GM19351 (cell line): ENCODE measurements around the gene KCNN1.
"Not testable (repeated sequence)": the region's sequence is repeated elsewhere in the genome, so short reads cannot be mapped to it uniquely, and the experiment has no call there.

ENCODE experiments used
- ATAC-seq: cut with Tn5 transposase; IDR thresholded peaks from one replicate; pipeline ENCODE4 v1.9.1; 2021; ENCODE audit warnings: mild to moderate bottlenecking, moderate library complexity; ENCODE audit not compliant: unreplicated experiment

KCNN1 gene

DNA sequence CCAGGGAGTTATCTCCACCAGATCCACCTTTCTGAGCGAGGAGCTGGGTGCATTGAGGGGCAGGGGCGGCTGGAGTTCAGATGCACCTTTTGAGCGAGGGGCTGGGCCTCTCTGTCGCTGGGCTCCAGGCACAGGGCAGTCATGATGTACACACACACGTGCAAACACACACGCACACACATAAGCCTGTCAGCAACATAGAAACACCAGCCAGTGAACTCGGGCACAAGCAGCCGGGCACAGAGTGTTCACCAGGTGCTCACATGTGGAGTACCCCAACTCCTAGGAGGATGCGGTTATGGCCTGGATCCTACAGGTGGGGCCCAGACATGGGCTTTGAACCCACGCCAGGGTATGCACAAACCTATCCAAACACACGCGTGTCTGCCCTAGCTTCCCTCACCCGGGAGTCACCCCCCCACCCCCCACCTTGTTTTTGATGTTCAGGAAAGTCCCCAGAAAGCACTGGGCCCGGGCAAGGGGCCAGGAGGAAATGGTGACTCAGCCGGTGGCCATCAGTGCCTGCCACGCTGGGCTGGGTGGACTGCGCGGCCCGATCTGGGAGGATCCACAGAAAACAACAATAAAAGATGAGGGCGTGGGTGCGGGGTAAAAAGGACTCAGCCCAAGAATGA is 54.3 kb downstream of the KCNN1 start:
- ATAC-seq, result no peak

DNA sequence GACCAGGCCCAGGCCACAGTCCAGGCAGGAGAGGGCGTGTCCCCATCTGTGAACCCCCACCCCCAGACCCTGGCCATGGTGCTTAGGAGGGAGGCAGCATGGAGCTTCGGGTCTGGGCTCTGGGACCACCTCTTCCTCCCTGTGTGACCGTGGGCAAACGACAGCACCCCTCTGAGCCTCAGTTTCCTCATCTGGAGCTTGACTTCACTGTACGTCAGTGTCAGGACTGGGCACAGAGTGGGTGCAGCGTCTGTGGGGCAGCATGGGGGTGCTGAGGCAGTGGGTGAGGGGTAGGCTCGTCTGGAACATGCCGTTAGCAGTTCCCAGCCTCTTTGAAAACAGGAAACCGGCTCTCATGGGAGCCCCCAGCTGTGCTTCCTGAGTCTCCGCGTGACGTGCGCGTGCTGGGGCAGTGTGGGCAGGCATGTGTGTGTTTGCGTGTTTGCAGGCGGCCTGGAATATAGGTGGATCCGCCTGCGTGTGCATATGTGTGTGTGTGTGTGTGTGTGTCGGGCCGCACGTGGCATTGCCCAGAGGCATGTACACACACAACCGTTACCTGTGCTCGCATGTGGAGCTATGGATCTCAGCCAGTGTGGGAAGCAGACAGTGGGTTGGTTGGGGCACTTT is 56.8 kb downstream of the KCNN1 start:
- no peak for ATAC-seq

DNA sequence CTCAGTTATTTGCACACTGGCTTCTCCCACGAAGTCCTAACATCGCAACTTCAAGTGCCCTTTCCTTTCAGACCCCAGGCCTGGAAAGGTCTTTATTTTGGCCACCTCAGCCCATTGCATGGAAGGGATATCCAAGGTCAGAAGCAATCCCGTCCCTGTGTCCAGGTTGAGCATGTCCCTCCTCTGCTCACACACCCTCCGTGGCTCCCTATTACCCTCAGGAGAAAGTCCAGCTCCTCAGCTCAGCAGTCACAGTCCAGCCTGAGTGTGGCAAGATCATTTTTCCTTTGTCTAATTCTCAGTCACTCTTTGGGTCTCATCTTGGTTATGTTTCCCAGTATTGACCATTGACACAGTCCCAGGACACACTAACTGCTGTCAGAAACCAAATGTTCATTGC is 60.2 kb downstream of the KCNN1 start:
- no peak for ATAC-seq

DNA sequence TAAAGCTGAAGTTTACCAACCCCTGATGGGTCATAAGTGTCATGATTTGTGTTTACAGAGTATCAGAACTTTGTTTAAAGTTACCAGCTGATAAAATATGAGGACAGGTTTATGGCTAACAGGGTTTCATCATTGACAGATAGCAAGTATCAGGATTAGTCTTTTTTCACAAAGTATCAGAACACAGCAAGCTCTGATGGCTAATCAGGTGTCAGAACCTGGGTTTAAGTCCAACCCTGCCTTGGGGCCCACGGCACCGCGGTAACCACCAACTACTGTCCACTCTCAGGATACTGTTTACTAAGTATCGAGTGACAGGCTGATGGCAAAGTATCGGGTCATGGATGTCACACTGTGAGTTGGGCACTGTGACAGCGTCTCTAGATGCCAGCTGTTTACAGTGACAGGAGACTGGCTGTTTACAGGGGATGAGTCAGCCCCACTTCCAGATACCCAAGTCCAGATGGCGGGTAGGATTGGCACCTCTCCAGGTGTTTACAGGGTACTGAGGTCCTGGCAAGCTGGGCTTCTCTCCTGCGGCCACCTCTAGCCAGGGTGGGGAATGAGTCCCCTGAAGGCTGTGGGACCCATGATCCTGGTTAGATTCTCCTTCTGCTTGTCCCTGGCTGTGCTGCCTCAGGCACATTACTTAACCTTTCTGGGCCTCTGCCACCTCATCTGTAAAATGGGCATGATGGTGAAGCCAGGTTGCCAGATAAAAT is 62.9 kb downstream of the KCNN1 start:
- no peak for ATAC-seq

DNA sequence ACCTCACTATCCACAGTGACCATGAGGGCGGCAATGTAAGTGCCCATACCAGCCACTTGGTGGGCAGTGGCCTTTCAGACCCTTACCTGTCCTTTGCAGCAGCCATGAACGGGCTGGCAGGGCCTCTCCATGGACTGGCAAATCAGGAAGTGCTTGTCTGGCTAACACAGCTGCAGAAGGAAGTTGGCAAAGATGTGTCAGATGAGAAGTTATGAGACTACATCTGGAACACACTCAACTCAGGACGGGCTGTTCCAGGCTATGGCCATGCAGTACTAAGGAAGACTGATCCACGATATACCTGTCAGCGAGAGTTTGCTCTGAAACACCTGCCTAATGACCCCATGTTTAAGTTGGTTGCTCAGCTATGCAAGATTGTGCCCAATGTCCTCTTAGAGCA is 64.5 kb downstream of the KCNN1 start:
- ATAC-seq, result not testable (repeated sequence)

DNA sequence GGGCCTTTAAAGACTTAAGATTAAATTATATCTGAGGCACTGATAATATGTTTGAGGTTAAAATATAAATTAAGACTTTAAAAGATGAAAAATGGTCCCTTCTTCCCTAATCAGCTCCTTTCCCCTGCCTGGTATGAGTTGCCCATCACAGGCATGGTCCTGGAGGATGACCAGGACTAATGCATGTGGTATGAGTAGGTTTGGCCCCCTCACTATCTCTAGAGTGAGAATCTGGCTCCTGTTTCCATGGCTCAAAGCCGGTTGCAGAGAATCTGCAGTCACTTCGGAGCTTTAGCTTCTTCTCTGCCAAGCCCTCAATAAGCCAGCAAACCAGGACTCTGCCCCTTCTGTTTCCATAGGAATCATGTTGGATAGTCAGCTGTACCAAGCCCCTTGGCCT is 65.2 kb downstream of the KCNN1 start:
- ATAC-seq, result not testable (repeated sequence)

DNA sequence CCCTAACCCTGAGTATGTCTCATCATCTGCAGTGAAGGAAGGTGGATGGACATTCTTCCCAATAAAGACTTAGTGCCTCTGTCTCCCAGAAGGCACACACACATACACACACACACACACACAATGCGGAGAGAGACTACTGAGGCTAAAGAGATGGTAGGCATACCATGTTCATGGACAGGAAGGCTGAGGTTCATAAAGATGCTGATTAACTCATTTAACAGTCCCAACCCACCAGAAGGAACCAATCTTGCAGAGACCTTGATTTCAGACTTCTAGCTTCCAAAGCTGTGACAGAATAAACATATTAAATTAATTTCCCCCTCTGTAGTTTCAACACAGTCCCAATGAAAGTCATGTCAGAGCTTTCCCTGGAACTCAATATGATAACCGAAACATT is 74.1 kb downstream of the KCNN1 start:
- no peak for ATAC-seq

DNA sequence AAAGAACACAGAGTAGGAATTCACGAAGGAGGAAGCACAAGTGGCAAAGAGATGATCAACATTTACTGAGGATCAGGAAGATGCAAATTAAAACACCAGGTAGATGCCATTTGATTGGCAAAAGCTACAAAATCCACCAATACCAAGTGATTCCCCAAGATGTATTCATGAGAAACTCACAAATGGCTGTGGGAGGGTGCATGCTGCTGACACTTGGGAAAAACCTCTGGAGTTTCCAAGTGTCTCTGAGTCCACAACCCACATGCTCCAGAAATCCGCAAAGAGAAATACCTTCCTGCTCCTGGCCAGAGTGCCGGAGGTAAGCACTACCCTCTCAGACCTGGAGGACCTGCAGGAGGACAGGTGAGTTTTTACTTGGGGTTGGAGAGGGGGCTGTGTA is 76.8 kb downstream of the KCNN1 start:
- no peak for ATAC-seq

DNA sequence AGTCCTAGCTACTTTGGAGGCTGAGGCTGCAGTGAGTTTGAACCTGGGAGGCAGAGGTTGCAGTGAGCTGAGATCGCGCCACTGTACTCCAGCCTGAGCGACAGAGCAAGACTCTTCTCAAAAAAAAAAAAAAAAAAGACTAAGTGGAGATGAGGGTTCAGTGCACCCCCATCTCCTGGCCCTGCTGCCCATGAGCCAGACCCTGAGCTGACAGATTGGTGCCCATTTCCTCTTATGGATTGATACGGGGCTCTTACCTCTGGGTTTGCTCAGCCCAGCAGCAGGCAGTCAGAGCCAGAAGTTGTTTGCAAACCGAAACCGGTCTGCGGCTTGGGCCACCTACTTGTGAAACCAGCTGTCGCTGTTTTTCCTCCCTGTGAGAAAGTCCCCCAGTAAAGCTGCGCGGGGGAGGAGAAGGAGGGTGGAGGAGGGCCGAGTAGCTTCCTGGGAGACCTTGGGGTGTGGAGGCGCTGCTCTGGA is 78.0 kb downstream of the KCNN1 start:
- ATAC-seq, result peak; percentile 90

DNA sequence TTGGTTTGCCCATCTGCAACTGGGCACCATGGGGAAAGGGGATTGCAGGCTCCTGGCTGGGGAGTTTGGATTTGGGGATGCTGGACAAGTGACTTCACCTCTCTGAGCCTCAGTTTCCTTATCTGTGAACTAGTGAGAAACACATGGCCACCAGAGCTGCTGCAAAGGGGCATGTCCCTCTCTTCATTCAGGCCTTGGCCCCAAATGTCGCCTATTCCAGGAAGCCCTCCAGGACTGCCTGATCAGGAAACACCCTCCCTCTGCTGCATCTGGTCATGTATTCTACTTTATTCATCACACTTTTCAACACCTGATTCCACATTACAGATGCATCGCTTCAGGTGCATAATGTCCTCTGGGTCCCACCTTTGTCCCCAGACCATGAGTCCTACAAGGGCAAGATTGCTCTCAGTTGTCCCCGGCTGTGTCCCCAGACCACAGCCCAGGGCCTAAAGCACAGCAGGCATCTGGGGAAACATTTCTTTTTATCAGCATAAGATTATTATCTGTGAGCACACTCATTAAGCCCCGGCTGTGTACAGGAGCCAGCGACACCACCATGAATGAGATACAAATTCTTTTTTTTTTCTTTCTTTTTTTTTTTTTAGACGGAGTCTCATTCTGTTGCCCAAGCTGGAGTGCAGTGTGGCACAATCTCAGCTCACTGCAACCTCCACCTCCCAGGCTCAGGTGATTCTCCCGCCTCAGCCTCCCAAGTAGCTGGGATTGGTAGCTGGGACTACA is 78.6 kb downstream of the KCNN1 start:
- ATAC-seq, result no peak

DNA sequence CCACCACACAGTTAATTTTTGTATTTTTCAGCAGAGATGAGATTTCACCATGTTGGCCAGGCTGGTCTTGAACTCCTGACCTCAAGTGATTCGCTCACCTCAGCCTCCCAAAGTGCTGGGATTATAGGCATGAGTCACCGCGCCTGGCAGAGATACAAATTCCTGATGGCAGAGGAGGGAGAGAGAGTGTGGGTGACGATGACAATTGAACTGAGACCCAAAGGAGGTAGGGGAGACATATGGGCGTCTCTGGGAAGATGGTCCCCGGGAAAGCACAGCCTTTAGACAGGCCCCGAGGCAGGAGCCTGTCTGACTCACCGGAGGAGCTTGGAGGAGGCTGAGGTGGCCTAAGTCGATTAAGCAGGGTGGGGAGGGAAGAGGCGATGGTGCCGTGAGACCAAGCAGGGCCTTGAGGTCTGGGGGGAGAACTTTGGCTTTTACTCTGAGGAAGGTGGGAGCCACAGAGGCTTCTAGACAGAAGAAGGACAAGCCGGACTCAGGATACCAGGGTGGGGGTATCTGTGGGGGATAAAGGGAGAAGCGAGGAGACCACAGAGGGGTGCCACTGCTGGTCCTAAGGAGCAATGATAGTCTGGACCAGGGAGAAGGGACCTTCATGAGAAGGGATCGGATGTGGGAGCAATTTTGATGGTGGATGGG is 79.3 kb downstream of the KCNN1 start:
- ATAC-seq, result no peak

DNA sequence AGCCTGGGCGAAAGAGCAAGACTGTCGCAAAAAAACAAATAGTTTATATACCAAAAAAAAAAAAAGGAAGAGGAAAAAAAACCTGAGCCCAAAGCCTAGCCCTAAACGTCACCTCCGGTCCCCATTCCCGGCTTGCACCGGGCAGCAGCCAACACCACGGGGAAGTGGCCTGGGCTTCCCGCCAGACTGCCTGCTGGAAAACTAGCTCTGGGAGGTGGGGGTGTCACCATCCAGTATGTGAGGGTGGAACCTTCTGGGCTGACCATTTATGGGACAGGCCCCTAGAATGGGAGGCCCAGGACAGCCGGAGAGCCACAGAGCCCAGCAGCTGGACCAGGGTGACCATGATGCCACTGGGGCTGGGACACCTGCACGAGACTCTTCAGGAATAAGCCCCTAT is 82.5 kb downstream of the KCNN1 start:
- ATAC-seq, result no peak
